Stomach (tissue), 9 donors: ENCODE data around the gene RFTN1. TPM values are rescaled to one million over a fixed set of nuclear protein-coding genes. Genes with fewer than 3 reads are reported as not detected.

Experiments used
- DNase-seq, 2 donors: peaks; one replicate each; pipeline versions ENCODE4 v3.0.0 to v3.0.0-alpha.2; 2013 to 2019
- H3K27ac ChIP-seq, 5 donors: fragments of 200-600 bp in 4 of 5; sonication (generic) in 4 of 5; one replicate each; pipeline ENCODE4 v1.5.1; 2013 to 2019; ENCODE audit warnings: mild to moderate bottlenecking in 1 of 5, moderate library complexity in 1 of 5
- H3K27me3 ChIP-seq, 3 donors: fragments of 200-600 bp; sonication (generic); one replicate each; pipeline ENCODE4 v1.5.1; 2017 to 2019; ENCODE audit warnings: mixed run types in 1 of 3
- H3K36me3 ChIP-seq, 4 donors: fragments of 200-600 bp; sonication (generic); 1 replicate in 3 of 4; 2 replicates in 1 of 4; pipeline ENCODE4 v1.5.1; 2016 to 2019
- H3K4me1 ChIP-seq, 4 donors: fragments of 200-600 bp; sonication (generic); one replicate each; pipeline ENCODE4 v1.5.1; 2016 to 2019
- H3K4me3 ChIP-seq, 4 donors: fragments of 200-600 bp; sonication (generic) in 3 of 4; one replicate each; pipeline ENCODE4 v1.5.1; 2016 to 2019; ENCODE audit warnings: mild to moderate bottlenecking in 1 of 4
- H3K9me3 ChIP-seq, 4 donors: fragments of 200-600 bp; sonication (generic); one replicate each; pipeline ENCODE4 v1.5.1; 2016 to 2019
- CTCF ChIP-seq, 7 experiments: fragments of 450-650 bp in 4 of 7; fragments of 200-600 bp in 3 of 7; sonication (generic) in 3 of 7; IDR thresholded peaks; one replicate each; pipeline ENCODE4 v1.5.1; 2016 to 2019; ENCODE audit warnings: antibody characterized with exemption in 7 of 7, control low read depth in 2 of 7, mild to moderate bottlenecking in 1 of 7
- EP300 ChIP-seq: sonication (generic); formaldehyde crosslinking; IDR thresholded peaks from one replicate; pipeline ENCODE4 v1.6.1; 2017; ENCODE audit warnings: antibody characterized with exemption
- POLR2A ChIP-seq, 4 donors: fragments of 450-650 bp; IDR thresholded peaks; one replicate each; pipeline ENCODE4 v1.6.1; 2016; ENCODE audit warnings: antibody characterized with exemption in 4 of 4, control low read depth in 2 of 4, mild to moderate bottlenecking in 1 of 4, moderate library complexity in 1 of 4
- POLR2AphosphoS5 ChIP-seq, 3 donors: sonication (generic); formaldehyde crosslinking; IDR thresholded peaks; one replicate each; pipeline ENCODE4 v1.6.1; 2016; ENCODE audit warnings: antibody characterized with exemption in 3 of 3
- WGBS, 5 donors: extraction: QIAGEN DNeasy Blood & Tissue Kit in 3 of 5; methylation state at CpG; one replicate each; pipeline versions ENCODE4 v1.1.5 to v1.1.7; 2013 to 2018; 5-methylcytosine and 5-hydroxymethylcytosine counted together
- intact Hi-C: fragments of 100-400 bp; cut with DNase I; formaldehyde crosslinking; loops from one replicate; pipeline ENCODE4 v1.15.1; 2023; ENCODE audit warnings: low total_unique reads
- polyA plus RNA-seq, 3 donors: library from polyadenylated mRNA; stranded (reverse); fragments of 200-250 nt; gene quantifications; one replicate each; pipeline ENCODE4 v1.2.3, GENCODE V29; 2013
- total RNA-seq, 5 donors: library from RNA; depleted of rRNA; stranded (reverse); fragments of >200 nt; gene quantifications; one replicate each; pipeline versions ENCODE4 v1.1.0 to v1.2.3, GENCODE V29; 2014 to 2016
- donor health status: healthy with polysubstance abuse.
- donor health status: Bipolar disorder and iron deficiency.
- donor health status: healthy.

The RFTN1 gene
- total and polyA plus RNA-seq, 8 donors, result 4.6 to 103 (median 18.9) TPM

GRCh38 chr3:16379838-16380237 lies 133.7 kb downstream of the RFTN1 start:
- intact Hi-C loops, result no loop called here
- TF ChIP-seq EP300, result no peak
- TF ChIP-seq POLR2A (IDR thresholded peaks at IDR 0.05), result no peak
- no peak for TF ChIP-seq CTCF (IDR thresholded peaks at IDR 0.05)
- TF ChIP-seq POLR2AphosphoS5 (IDR thresholded peaks at IDR 0.05), result no peak
- Histone ChIP-seq H3K4me3 (no peak overlapping the region), H3K36me3 (peaks cover 0 to 11% (median 0%) of the 10 kb centered on the region in 4 donors), H3K4me1 (no peaks in the 10 kb centered on the region), H3K9me3 (no peaks in the 10 kb centered on the region), H3K27me3 (no peaks in the 10 kb centered on the region), H3K27ac (no peak overlapping the region)
- DNase-seq, result no peak
- 46 to 67% (median 55%) methylated on average over 2 of the region's 2 CpGs for WGBS, 5 donors

DNA sequence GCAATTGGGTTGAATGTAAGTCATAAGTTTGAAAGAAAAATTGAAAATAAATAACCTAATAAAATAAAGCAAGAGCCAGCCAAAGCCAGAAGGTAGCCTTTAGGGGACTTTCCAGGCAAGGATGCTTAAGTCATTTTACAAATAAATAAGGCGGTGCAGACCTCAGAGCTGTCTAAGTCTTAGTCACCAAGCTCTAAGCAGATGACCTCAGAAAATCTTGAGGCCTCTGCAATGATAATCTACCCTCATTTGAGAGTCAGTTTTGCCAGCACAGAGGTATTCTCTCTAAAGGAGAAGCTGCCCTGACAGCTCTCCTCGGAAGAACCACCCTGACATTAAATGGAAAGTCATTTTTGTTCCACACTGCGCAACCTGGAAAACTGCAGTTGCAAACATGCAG lies 134.6 kb downstream of the RFTN1 start:
- peaks cover 0 to 3% (median 0%) of the 10 kb centered on the region in 4 donors for H3K4me1 ChIP-seq
- intact Hi-C loops, result no loop called here
- no peaks in the 10 kb centered on the region for H3K27me3 ChIP-seq
- no peak overlapping the region for H3K27ac ChIP-seq
- 51 to 70% (median 65%) methylated on average over 3 of the region's 3 CpGs for whole genome bisulfite sequencing, 5 donors
- no peaks in the 10 kb centered on the region for H3K9me3 ChIP-seq
- peaks cover 0 to 11% (median 0%) of the 10 kb centered on the region in 4 donors for H3K36me3 ChIP-seq
- TF ChIP-seq EP300, result no peak
- no peak for TF ChIP-seq CTCF (IDR thresholded peaks at IDR 0.05)
- no peak for TF ChIP-seq POLR2A (IDR thresholded peaks at IDR 0.05)
- TF ChIP-seq POLR2AphosphoS5 (IDR thresholded peaks at IDR 0.05), result no peak
- no peak for DNase-seq
- no peak overlapping the region for H3K4me3 ChIP-seq

DNA sequence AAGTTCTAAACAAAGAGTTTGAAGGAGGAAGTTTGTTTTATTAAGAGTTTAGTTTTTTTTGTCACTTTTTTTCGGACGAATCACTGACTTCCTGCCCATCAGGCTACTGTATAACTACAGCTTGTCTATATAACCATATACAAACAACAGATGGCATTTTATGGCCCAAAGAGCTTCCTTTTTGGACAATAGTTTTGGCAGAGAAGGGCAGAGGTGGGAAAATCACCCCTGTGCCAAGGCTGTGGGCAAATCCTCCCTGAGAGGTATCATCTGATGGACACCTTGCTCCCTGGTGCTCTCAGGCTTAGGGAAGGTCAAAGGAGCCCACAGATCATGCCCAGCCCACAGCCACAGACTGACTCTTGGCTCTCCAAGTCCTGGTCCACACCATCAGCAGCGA lies 135.1 kb downstream of the RFTN1 start:
- intact Hi-C loops, result no loop called here
- TF ChIP-seq EP300 (no peak), CTCF (IDR thresholded peaks at IDR 0.05) (no peak), POLR2A (IDR thresholded peaks at IDR 0.05) (no peak), POLR2AphosphoS5 (IDR thresholded peaks at IDR 0.05) (no peak)
- no peak for DNase-seq
- peaks cover 0 to 11% (median 0%) of the 10 kb centered on the region in 4 donors for H3K36me3 ChIP-seq
- H3K27ac ChIP-seq, result no peak overlapping the region
- no peaks in the 10 kb centered on the region for H3K9me3 ChIP-seq
- 74 to 87% (median 76%) methylated on average over 3 of the region's 3 CpGs for WGBS, 5 donors
- no peaks in the 10 kb centered on the region for H3K27me3 ChIP-seq
- H3K4me1 ChIP-seq, result peaks cover 0 to 8% (median 0%) of the 10 kb centered on the region in 4 donors
- no peak overlapping the region for H3K4me3 ChIP-seq

DNA sequence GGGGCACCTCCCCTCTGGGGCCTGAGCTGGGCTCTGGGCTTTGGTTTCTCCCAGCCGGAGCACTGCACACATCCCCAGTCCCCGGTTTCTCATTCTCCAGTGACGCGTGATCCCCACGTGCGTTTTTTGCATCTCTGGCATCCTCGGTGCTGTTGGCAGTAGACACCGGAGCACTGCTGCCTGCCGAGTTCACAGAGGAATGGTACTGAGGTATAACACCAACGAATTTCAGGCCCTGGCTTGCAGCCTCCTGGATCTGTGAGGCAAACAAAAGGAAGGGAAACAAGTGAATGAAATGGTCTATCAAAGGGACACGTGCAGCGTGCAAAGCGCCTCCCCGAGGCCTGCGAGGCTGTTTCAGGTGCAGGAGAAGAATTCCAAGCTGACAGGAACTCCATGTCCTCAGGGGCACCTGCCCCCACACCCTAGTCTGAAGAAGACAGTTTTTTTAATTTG lies 135.6 kb downstream of the RFTN1 start:
- Histone ChIP-seq H3K27me3 (no peaks in the 10 kb centered on the region), H3K9me3 (no peaks in the 10 kb centered on the region), H3K36me3 (peaks cover 0 to 11% (median 0%) of the 10 kb centered on the region in 4 donors), H3K4me1 (peaks cover 0 to 13% (median 0%) of the 10 kb centered on the region in 4 donors), H3K27ac (no peak overlapping the region), H3K4me3 (no peak overlapping the region)
- 76 to 87% (median 86%) methylated on average over 15 of the region's 15 CpGs for WGBS, 5 donors
- intact Hi-C loops, result no loop called here
- TF ChIP-seq CTCF (IDR thresholded peaks at IDR 0.05) (no peak), POLR2AphosphoS5 (IDR thresholded peaks at IDR 0.05) (no peak), POLR2A (IDR thresholded peaks at IDR 0.05) (no peak), EP300 (no peak)
- no peak for DNase-seq
